ENCODE results near the gene CLEC3B. TPM values are rescaled to one million over a fixed set of nuclear protein-coding genes. Genes with fewer than 3 reads are reported as not detected.

Gene CLEC3B
- total RNA-seq, 4 donors from 2014 or later: 137 to 819 (median 340) TPM

- DNase-seq (ENCODE audit: low spot score in 2 of 2): peak; percentile 57 to 88
- TF ChIP-seq POLR2A (IDR thresholded peaks at IDR 0.05): no peak
- peak in 1 of 2 donors; percentile 68 for TF ChIP-seq EP300 (IDR thresholded peaks at IDR 0.05)
- 62 to 67% methylated on average over 8 of the region's 8 CpGs for WGBS, 2 donors
- H3K27ac ChIP-seq: peak overlapping the region in 2 of 4 donors; percentile 75 to 80
- peaks cover 0 to 37% (median 21%) of the 10 kb centered on the region in 4 donors for H3K4me1 ChIP-seq
- peaks cover 0 to 58% (median 0%) of the 10 kb centered on the region in 3 donors for H3K36me3 ChIP-seq
- no peaks in the 10 kb centered on the region for H3K27me3 ChIP-seq
- H3K9me3 ChIP-seq: no peaks in the 10 kb centered on the region
- no peak overlapping the region for H3K4me3 ChIP-seq
These were observed 30.8 kb upstream of the CLEC3B start for GRCh38 chr3:44995142-44995770.

- Histone ChIP-seq H3K27ac (peak overlapping the region in 2 of 4 donors; percentile 75 to 80), H3K27me3 (no peaks in the 10 kb centered on the region), H3K9me3 (no peaks in the 10 kb centered on the region), H3K4me3 (no peak overlapping the region), H3K36me3 (peaks cover 0 to 60% (median 7%) of the 10 kb centered on the region in 3 donors), H3K4me1 (peaks cover 0 to 37% (median 21%) of the 10 kb centered on the region in 4 donors)
- WGBS, 2 donors: 69 to 80% methylated on average over 3 of the region's 3 CpGs
- no peak for TF ChIP-seq CTCF (IDR thresholded peaks at IDR 0.05)
- TF ChIP-seq EP300 (IDR thresholded peaks at IDR 0.05): no peak
- no peak for DNase-seq (ENCODE audit: low spot score in 2 of 2)
These were observed 29.5 kb upstream of the CLEC3B start for GRCh38 chr3:44996556-44996969.

GRCh38 chr3:44999782-45000181, 26.3 kb upstream of the CLEC3B start:
- no peak overlapping the region for H3K4me3 ChIP-seq
- peaks cover 0 to 16% (median 13%) of the 10 kb centered on the region in 4 donors for H3K4me1 ChIP-seq
- 84 to 86% methylated on average over 2 of the region's 2 CpGs for whole genome bisulfite sequencing, 2 donors
- no peak for DNase-seq (ENCODE audit: low spot score in 2 of 2)
- TF ChIP-seq POLR2A (IDR thresholded peaks at IDR 0.05) (no peak), EP300 (IDR thresholded peaks at IDR 0.05) (no peak), CTCF (IDR thresholded peaks at IDR 0.05) (no peak)
- H3K27ac ChIP-seq: no peak overlapping the region
- no peaks in the 10 kb centered on the region for H3K9me3 ChIP-seq
- peaks cover 0 to 82% (median 7%) of the 10 kb centered on the region in 3 donors for H3K36me3 ChIP-seq
- no peaks in the 10 kb centered on the region for H3K27me3 ChIP-seq

GRCh38 chr3:45000823-45001222, 25.3 kb upstream of the CLEC3B start:
- WGBS, 2 donors: 92 to 100% methylated on average over 4 of the region's 4 CpGs
- DNase-seq (ENCODE audit: low spot score in 2 of 2): no peak
- Histone ChIP-seq H3K4me3 (no peak overlapping the region), H3K36me3 (peaks cover 0 to 92% (median 7%) of the 10 kb centered on the region in 3 donors), H3K9me3 (no peaks in the 10 kb centered on the region), H3K27ac (no peak overlapping the region), H3K27me3 (no peaks in the 10 kb centered on the region), H3K4me1 (peaks cover 0 to 7% (median 3%) of the 10 kb centered on the region in 4 donors)
- no peak for TF ChIP-seq POLR2A (IDR thresholded peaks at IDR 0.05)

- Histone ChIP-seq H3K9me3 (no peaks in the 10 kb centered on the region), H3K36me3 (peaks cover 0 to 95% (median 7%) of the 10 kb centered on the region in 3 donors), H3K4me3 (no peak overlapping the region), H3K27me3 (no peaks in the 10 kb centered on the region), H3K4me1 (no peaks in the 10 kb centered on the region), H3K27ac (no peak overlapping the region)
- TF ChIP-seq POLR2A (IDR thresholded peaks at IDR 0.05) (no peak), EP300 (IDR thresholded peaks at IDR 0.05) (no peak), CTCF (IDR thresholded peaks at IDR 0.05) (no peak)
- DNase-seq (ENCODE audit: low spot score in 2 of 2): no peak
- WGBS, 2 donors: 93 to 97% methylated on average over 3 of the region's 3 CpGs
These were observed 24.4 kb upstream of the CLEC3B start for GRCh38 chr3:45001738-45002137.

GRCh38 chr3:45002139-45002660, 23.9 kb upstream of the CLEC3B start:
- TF ChIP-seq EP300 (IDR thresholded peaks at IDR 0.05) (no peak), CTCF (IDR thresholded peaks at IDR 0.05) (no peak), POLR2A (IDR thresholded peaks at IDR 0.05) (no peak)
- Histone ChIP-seq H3K27ac (no peak overlapping the region), H3K36me3 (peaks cover 0 to 95% (median 7%) of the 10 kb centered on the region in 3 donors), H3K4me3 (no peak overlapping the region), H3K27me3 (no peaks in the 10 kb centered on the region), H3K9me3 (no peaks in the 10 kb centered on the region), H3K4me1 (no peaks in the 10 kb centered on the region)
- 76 to 79% methylated on average over 2 of the region's 2 CpGs for WGBS, 2 donors
- DNase-seq (ENCODE audit: low spot score in 2 of 2): no peak

Measured in tibial nerve (tissue), 4 donors.